Memory B cell (primary cell): ENCODE results near the gene GAPDH.

Experiments
- ATAC-seq: fragments of 150-1000 bp; cut with Tn5 transposase; 2 replicates; pipeline ENCODE4 v1.10.0; 2021; ENCODE audit warnings: low read depth, mild to moderate bottlenecking, moderate library complexity
- DNase-seq, 2 donors: peaks; one replicate each; pipeline ENCODE4 v3.0.0; 2022; ENCODE audit warnings: low spot score in 2 of 2
- H3K27ac Mint-ChIP-seq: one replicate; pipeline ENCODE4 v1.8.0; 2022; ENCODE audit warnings: mild to moderate bottlenecking, moderate library complexity, mixed read lengths
- H3K27me3 Mint-ChIP-seq: one replicate; pipeline ENCODE4 v1.8.0; 2022; ENCODE audit warnings: mixed read lengths
- H3K36me3 Mint-ChIP-seq: one replicate; pipeline ENCODE4 v1.8.0; 2022; ENCODE audit warnings: mild to moderate bottlenecking, mixed read lengths
- H3K4me1 Mint-ChIP-seq: one replicate; pipeline ENCODE4 v1.8.0; 2022; ENCODE audit warnings: mixed read lengths
- H3K4me3 Mint-ChIP-seq: one replicate; pipeline ENCODE4 v1.8.0; 2022; ENCODE audit warnings: mild to moderate bottlenecking, moderate library complexity, mixed read lengths
- H3K9me3 Mint-ChIP-seq: one replicate; pipeline ENCODE4 v1.8.0; 2022; ENCODE audit warnings: mixed read lengths

Gene GAPDH

GRCh38 chr12:6522193-6522592, 12.1 kb upstream of the GAPDH start:
- DNase-seq (no peak), ATAC-seq (no peak)
- Mint-ChIP-seq H3K27ac (no peak overlapping the region), H3K27me3 (no peaks in the 10 kb centered on the region), H3K4me3 (no peak overlapping the region), H3K9me3 (no peaks in the 10 kb centered on the region), H3K4me1 (no peaks in the 10 kb centered on the region), H3K36me3 (peaks cover 34% of the 10 kb centered on the region)

GRCh38 chr12:6523708-6524107, 10.6 kb upstream of the GAPDH start:
- DNase-seq = no peak
- H3K36me3 Mint-ChIP-seq = peaks cover 34% of the 10 kb centered on the region
- no peaks in the 10 kb centered on the region for H3K9me3 Mint-ChIP-seq
- no peak overlapping the region for H3K4me3 Mint-ChIP-seq
- H3K4me1 Mint-ChIP-seq = no peaks in the 10 kb centered on the region
- H3K27me3 Mint-ChIP-seq = no peaks in the 10 kb centered on the region
- no peak for ATAC-seq
- no peak overlapping the region for H3K27ac Mint-ChIP-seq

- H3K9me3 Mint-ChIP-seq = no peaks in the 10 kb centered on the region
- DNase-seq (no peak), ATAC-seq (no peak)
- no peak overlapping the region for H3K27ac Mint-ChIP-seq
- H3K27me3 Mint-ChIP-seq = no peaks in the 10 kb centered on the region
- H3K4me3 Mint-ChIP-seq = no peak overlapping the region
- peaks cover 34% of the 10 kb centered on the region for H3K36me3 Mint-ChIP-seq
- H3K4me1 Mint-ChIP-seq = no peaks in the 10 kb centered on the region
Measured at GRCh38 chr12:6524648-6525047, 9.7 kb upstream of the GAPDH start.

- H3K4me3 Mint-ChIP-seq = no peak overlapping the region
Measured at GRCh38 chr12:6526201-6526600, 8.1 kb upstream of the GAPDH start.

GRCh38 chr12:6526766-6527525, 7.4 kb upstream of the GAPDH start:
- no peaks in the 10 kb centered on the region for H3K27me3 Mint-ChIP-seq
- peaks cover 33% of the 10 kb centered on the region for H3K36me3 Mint-ChIP-seq
- DNase-seq (no peak), ATAC-seq (no peak)
- no peaks in the 10 kb centered on the region for H3K4me1 Mint-ChIP-seq
- H3K4me3 Mint-ChIP-seq = no peak overlapping the region
- no peak overlapping the region for H3K27ac Mint-ChIP-seq
- no peaks in the 10 kb centered on the region for H3K9me3 Mint-ChIP-seq

More at GRCh38 chr12:6526201-6526600, 8.1 kb upstream of the GAPDH start:
- peaks cover 37% of the 10 kb centered on the region for H3K36me3 Mint-ChIP-seq
- no peaks in the 10 kb centered on the region for H3K4me1 Mint-ChIP-seq
- DNase-seq (no peak), ATAC-seq (no peak)
- no peaks in the 10 kb centered on the region for H3K27me3 Mint-ChIP-seq
- no peaks in the 10 kb centered on the region for H3K9me3 Mint-ChIP-seq
- H3K27ac Mint-ChIP-seq = no peak overlapping the region

GRCh38 chr12:6527711-6528110, 6.6 kb upstream of the GAPDH start:
- peaks cover 6% of the 10 kb centered on the region for H3K4me1 Mint-ChIP-seq
- no peak overlapping the region for H3K27ac Mint-ChIP-seq
- no peak overlapping the region for H3K4me3 Mint-ChIP-seq
- H3K36me3 Mint-ChIP-seq = peaks cover 29% of the 10 kb centered on the region
- H3K9me3 Mint-ChIP-seq = no peaks in the 10 kb centered on the region
- H3K27me3 Mint-ChIP-seq = no peaks in the 10 kb centered on the region
- ATAC-seq (no peak), DNase-seq (no peak)

- Mint-ChIP-seq H3K4me3 (no peak overlapping the region), H3K9me3 (no peaks in the 10 kb centered on the region), H3K4me1 (peaks cover 13% of the 10 kb centered on the region), H3K27me3 (no peaks in the 10 kb centered on the region), H3K27ac (no peak overlapping the region), H3K36me3 (peaks cover 28% of the 10 kb centered on the region)
- DNase-seq = no peak
- no peak for ATAC-seq
Measured at GRCh38 chr12:6528539-6529235, 5.6 kb upstream of the GAPDH start.

- no peak overlapping the region for H3K27ac Mint-ChIP-seq
- no peak overlapping the region for H3K4me3 Mint-ChIP-seq
- peaks cover 23% of the 10 kb centered on the region for H3K36me3 Mint-ChIP-seq
- no peaks in the 10 kb centered on the region for H3K27me3 Mint-ChIP-seq
- DNase-seq = no peak
- no peaks in the 10 kb centered on the region for H3K9me3 Mint-ChIP-seq
- no peak for ATAC-seq
- peaks cover 16% of the 10 kb centered on the region for H3K4me1 Mint-ChIP-seq
Measured at GRCh38 chr12:6529291-6529737, 5.0 kb upstream of the GAPDH start.

- Mint-ChIP-seq H3K27me3 (no peaks in the 10 kb centered on the region), H3K4me1 (peaks cover 20% of the 10 kb centered on the region), H3K36me3 (peaks cover 17% of the 10 kb centered on the region), H3K27ac (peak overlapping the region; percentile 24), H3K9me3 (no peaks in the 10 kb centered on the region), H3K4me3 (no peak overlapping the region)
- ATAC-seq (no peak), DNase-seq (no peak)
Measured at GRCh38 chr12:6530576-6531260, 3.6 kb upstream of the GAPDH start.

- Mint-ChIP-seq H3K27me3 (no peaks in the 10 kb centered on the region), H3K9me3 (no peaks in the 10 kb centered on the region), H3K27ac (peak overlapping the region; percentile 79), H3K4me3 (peak overlapping the region; percentile 92), H3K4me1 (peaks cover 24% of the 10 kb centered on the region), H3K36me3 (peaks cover 16% of the 10 kb centered on the region)
- peak; percentile 30 for ATAC-seq
- DNase-seq = peak; percentile 26 to 43
Measured at GRCh38 chr12:6532051-6532926, 2.0 kb upstream of the GAPDH start.

GRCh38 chr12:6532927-6533652, 1.2 kb upstream of the GAPDH start:
- H3K27me3 Mint-ChIP-seq = no peaks in the 10 kb centered on the region
- peaks cover 28% of the 10 kb centered on the region for H3K4me1 Mint-ChIP-seq
- H3K9me3 Mint-ChIP-seq = no peaks in the 10 kb centered on the region
- H3K36me3 Mint-ChIP-seq = peaks cover 18% of the 10 kb centered on the region
- H3K4me3 Mint-ChIP-seq = peak overlapping the region; percentile 92
- ATAC-seq (no peak), DNase-seq (no peak)
- peak overlapping the region; percentile 79 for H3K27ac Mint-ChIP-seq

- H3K9me3 Mint-ChIP-seq = no peaks in the 10 kb centered on the region
- peak overlapping the region; percentile 92 for H3K4me3 Mint-ChIP-seq
- peaks cover 29% of the 10 kb centered on the region for H3K4me1 Mint-ChIP-seq
- H3K36me3 Mint-ChIP-seq = peaks cover 16% of the 10 kb centered on the region
- DNase-seq (no peak), ATAC-seq (no peak)
- H3K27me3 Mint-ChIP-seq = no peaks in the 10 kb centered on the region
- peak overlapping the region; percentile 89 for H3K27ac Mint-ChIP-seq
Measured at GRCh38 chr12:6533653-6533922, 729 bp upstream of the GAPDH start.

GRCh38 chr12:6534695-6534944, 303 bp downstream of the GAPDH start:
- DNase-seq (no peak), ATAC-seq (peak; percentile 65)
- no peaks in the 10 kb centered on the region for H3K9me3 Mint-ChIP-seq
- peak overlapping the region; percentile 92 for H3K4me3 Mint-ChIP-seq
- peaks cover 15% of the 10 kb centered on the region for H3K36me3 Mint-ChIP-seq
- H3K4me1 Mint-ChIP-seq = peaks cover 29% of the 10 kb centered on the region
- H3K27ac Mint-ChIP-seq = peak overlapping the region; percentile 89
- H3K27me3 Mint-ChIP-seq = no peaks in the 10 kb centered on the region
